Mesenteric fat pad (tissue), 1 donor: Measurements from ENCODE around the gene CAMK2B. TPM values are rescaled to one million over a fixed set of nuclear protein-coding genes. Genes with fewer than 3 reads are reported as not detected.

Experiments used
- DNase-seq: peaks from one replicate; pipeline ENCODE4 v3.0.0-alpha.2; 2020; ENCODE audit warnings: low spot score
- total RNA-seq: library from RNA; stranded (reverse); fragmentation: NEBNext Ultra II Directional; extraction: Animal tissue kit (Norgen Biotek cat#: 25700); gene quantifications from one replicate; pipeline ENCODE4 v1.2.1, GENCODE V29; 2021
- donor health status: DM: yes; HTN: yes; CAD: no.

CAMK2B gene
- total RNA-seq, 1 donor from 2014 or later, result 1.2 TPM

- DNase-seq, result peak; percentile 89
Observed at GRCh38 chr7:44309271-44310091, 15.9 kb downstream of the CAMK2B start.

- DNase-seq, result peak; percentile 78
Observed at GRCh38 chr7:44308596-44309270, 16.7 kb downstream of the CAMK2B start.

DNA sequence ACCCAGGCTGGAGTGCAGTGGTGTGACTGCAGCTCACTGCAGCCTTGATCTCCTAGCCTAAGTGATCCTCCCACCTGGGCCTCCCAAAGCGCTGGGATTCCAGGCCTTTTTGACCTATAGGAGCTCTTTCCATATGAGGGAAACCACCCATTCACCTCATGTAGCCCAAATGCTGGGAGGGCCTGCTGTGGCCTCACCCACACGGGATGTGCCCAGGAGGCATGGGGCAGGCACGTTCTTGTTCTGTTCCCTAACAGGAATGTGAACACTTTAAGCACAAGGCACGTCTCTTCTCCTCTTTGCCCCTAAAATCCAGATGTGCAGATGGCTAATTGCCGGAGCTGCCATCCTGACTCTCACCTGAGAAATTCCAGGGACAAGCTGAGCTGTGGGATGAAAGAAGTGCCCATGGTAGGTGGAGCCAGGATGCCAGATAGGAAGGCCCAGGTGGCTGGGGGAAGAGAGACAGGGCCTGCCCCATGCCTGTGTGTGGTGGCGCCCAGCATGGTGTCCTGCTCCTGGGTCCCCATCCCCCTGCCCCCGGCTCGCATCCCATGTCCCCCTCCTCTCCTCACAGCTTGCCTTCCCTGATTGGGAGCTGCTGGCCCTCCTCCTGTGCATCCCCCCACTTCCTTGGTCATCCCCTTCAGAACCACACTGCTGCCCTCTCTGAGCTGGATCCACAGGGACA lies 17.3 kb downstream of the CAMK2B start:
- DNase-seq, result peak; percentile 65

- DNase-seq, result peak; percentile 72
Observed at GRCh38 chr7:44307301-44307900, 18.0 kb downstream of the CAMK2B start.

- DNase-seq, result no peak
Observed at GRCh38 chr7:44306606-44307005, 18.8 kb downstream of the CAMK2B start.

- DNase-seq, result peak; percentile 79
Observed at GRCh38 chr7:44305564-44306507, 19.6 kb downstream of the CAMK2B start.

- peak; percentile 16 for DNase-seq
Observed at GRCh38 chr7:44294325-44295069, 30.9 kb downstream of the CAMK2B start.

DNA sequence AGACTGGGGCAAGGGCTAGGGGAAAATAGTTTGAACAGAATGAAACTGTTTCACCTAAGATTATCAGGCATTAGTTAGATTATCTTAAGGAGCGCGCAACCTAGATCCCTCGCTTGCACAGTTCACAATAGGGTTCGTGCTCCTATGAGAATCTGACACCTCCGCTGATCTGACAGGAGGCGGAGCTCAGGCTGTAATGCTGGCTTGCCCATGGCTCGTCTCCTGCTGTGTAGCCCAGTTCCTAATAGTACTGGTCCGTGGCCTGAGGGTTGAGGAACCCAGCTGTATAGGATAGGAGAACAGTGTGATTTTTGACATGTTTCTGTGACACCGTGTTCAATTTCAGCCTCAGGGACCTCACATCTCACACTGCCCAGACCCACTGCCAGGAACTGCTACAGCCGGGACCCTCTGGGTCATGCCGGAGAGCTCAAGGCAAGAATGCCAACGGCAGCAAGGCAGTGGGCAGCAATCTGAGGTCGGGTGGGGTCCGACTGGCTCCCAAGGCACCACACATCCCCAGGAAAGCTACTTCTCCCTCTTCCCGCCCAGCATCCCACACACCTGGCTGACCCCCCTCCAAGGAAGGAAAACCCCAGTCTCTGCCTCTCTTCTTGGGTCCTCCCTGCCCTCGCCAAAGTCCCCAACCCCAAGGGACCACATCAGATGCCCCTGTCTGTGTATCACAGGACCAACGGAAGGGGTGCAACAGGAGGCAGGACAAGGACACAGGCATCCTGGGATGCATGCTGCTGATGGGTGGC lies 31.7 kb downstream of the CAMK2B start:
- peak; percentile 64 for DNase-seq

DNA sequence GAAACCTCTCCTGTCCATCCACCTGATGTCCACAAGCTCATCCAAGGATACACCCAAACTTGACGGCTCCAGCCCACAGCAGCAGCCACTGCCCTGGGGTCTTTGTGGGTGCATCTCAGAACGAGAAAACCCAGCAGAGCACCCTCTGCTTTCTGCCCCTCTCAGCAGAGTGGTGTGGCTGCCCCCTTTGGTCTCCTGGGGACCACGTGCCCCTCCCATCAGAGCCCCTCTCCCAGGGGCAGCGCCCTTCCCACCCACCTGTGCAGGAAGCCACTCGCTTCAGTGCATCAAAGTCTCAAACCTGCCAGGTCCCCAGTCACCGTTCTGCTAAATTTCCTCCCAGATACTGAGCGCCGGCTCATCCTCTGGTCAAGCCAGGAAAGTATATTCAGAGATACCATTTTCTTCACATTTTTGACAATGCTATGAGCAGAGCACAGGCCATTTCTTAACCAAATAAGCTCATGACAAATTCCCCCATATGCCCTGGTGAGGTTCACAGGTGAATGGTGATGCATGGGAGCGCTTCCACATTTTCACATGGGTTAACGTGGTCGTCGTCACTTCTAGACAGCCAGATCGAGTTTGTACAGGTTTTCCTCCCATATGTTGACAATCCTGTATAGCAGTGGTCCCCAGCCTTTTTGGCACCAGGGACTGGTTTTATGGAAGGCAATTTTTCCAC lies 32.4 kb downstream of the CAMK2B start:
- DNase-seq, result peak; percentile 67

GRCh38 chr7:44292420-44292817 lies 33.0 kb downstream of the CAMK2B start:
- DNase-seq, result no peak

DNA sequence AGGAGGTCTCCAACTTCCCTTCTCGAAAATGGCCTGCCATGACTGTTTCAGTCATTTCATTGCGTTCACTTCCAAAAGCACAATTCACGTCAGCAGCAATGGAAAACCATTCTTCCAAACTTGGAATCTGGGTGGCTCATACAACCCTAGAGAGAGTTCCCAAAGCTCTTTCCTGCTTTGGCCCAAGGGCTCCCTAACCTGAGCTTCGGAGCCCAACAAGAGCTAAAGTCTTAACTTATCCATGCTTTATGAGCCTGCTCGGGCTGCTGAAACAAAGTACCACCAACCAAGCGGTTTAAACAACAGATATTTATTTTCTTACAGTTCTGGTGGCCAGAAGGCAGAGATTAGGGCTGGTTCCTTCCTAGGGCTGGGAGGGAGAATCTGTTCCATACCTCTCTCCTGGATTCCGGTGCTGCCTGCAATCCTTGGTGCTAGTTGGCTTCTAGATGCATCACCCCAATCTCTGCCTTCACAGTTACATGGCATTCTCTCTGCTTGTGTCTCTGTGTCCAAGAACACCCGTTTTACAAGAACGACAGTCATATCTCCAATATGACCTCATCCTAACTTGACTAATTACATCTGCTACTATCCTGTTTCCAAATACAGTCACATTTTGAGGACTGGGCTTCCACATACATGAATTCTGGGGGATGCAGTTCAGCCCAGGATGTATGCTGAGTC lies 33.5 kb downstream of the CAMK2B start:
- no peak for DNase-seq

GRCh38 chr7:44291066-44291732 lies 34.2 kb downstream of the CAMK2B start:
- peak; percentile 89 for DNase-seq

DNA sequence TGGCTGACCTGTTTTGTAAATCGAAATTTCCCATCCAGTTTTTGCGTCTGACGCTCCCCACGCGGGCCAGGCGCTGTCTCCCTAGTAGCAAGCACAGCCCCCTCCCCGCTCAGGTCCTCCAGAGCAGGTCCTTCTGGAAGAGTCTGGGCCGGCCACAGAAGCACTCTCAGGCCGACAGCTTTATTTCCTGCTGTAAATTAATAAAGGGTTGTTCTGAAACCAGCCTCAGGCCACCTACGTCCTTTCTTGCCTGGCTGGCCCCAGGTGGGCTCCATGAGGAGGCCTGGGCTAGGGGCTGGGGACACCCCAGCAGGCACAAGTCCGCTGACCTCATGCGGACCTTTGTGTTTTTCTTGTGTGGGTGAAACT lies 35.2 kb downstream of the CAMK2B start:
- peak; percentile 80 for DNase-seq

DNA sequence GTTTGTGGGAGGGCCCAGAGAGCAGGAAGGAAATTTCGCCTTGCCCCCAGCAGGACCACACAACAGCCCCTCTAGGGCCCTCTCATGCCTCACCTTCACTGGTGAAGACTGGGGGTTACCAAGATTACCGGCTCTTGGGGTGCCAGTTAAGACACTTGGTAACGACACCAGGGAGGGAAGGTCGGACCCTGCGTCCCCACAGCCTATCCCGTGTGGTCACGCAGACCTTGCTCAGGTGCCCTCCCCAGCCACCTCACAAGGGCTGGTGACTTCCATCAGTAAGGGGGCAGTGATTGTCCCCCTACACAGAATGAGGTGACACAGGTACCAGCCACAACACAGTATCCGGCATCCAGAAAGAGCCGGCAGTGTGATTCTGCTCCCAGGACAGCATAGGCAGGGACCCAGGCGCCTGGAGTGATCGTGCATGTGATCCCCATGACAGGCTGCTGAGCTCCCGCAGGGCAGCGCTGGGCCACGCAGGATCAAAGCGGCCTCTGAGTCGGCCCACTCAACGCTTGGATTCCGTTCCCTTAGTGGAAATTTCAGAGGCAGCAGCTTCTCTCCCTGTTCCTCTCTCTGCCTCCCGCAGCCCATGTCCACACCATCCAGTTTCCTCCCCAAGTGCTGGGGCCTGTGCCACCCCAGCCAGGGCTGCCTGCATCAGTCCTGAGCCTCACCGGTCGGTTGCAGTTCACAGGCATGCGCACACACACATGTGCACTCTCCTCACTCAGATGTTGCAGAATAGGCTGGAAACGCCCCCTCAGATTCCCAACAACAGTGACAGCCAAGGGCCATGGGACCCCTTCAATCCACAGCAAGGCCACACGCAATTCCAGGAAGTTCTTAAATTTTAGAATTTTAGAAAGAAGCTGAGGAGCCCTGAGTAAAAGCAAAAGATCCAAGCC lies 35.8 kb downstream of the CAMK2B start:
- peak; percentile 86 for DNase-seq

- peak; percentile 83 for DNase-seq
Observed at GRCh38 chr7:44288811-44289340, 36.5 kb downstream of the CAMK2B start.

- DNase-seq, result no peak
Observed at GRCh38 chr7:44288381-44288685, 37.1 kb downstream of the CAMK2B start.
